H1 (cell line): ENCODE data around the gene HAT1. TPM values are rescaled to one million over a fixed set of nuclear protein-coding genes. Genes with fewer than 3 reads are reported as not detected.

Experiments
- CTCF ChIA-PET: fragments of 300-600 bp; sonication (Branson Sonifier 250); formaldehyde crosslinking; loops from one replicate; lab custom pipeline; 2021; ENCODE audit not compliant: partially characterized antibody; lab: Charles Lee
- POLR2A ChIA-PET: fragments of 300-600 bp; sonication (Branson Sonifier 250); formaldehyde crosslinking; loops from one replicate; lab custom pipeline; 2021; ENCODE audit warnings: inconsistent platforms; ENCODE audit not compliant: partially characterized antibody; lab: Charles Lee
- DNase-seq, 2 experiments: peaks; one replicate each; pipeline versions ENCODE4 v3.0.0 to v3.0.0-alpha.2; 2010 to 2022; ENCODE audit warnings: low spot score in 2 of 2, low read depth in 1 of 2, mixed read lengths in 1 of 2
- FAIRE-seq: peaks from 2 replicates; lab custom pipeline; 2011; peaks lifted over from hg19 to GRCh38; lab: Jason Lieb, UNC
- H2AFZ ChIP-seq: 2 replicates; pipeline ENCODE4 v1.8.1; 2012; ENCODE audit warnings: low read length, inconsistent platforms
- H2AK5ac ChIP-seq: 2 replicates; pipeline ENCODE4 v1.6.1; 2013; ENCODE audit warnings: low read depth, low read length
- H2BK120ac ChIP-seq: replicated peaks from 2 replicates; pipeline ENCODE3; 2013; ENCODE audit warnings: low read depth, low read length, inconsistent platforms
- H2BK12ac ChIP-seq: 2 replicates; pipeline ENCODE4 v1.6.1; 2013; ENCODE audit warnings: low read depth, low read length
- H2BK15ac ChIP-seq: 2 replicates; pipeline ENCODE4 v1.6.1; 2013; ENCODE audit warnings: low read length
- H2BK20ac ChIP-seq: 2 replicates; pipeline ENCODE4 v1.6.1; 2013; ENCODE audit warnings: low read length
- H2BK5ac ChIP-seq: 2 replicates; pipeline ENCODE4 v1.6.1; 2013; ENCODE audit warnings: low read depth, low read length
- H3K14ac ChIP-seq: 2 replicates; pipeline ENCODE4 v1.6.1; 2013; ENCODE audit warnings: inconsistent platforms; ENCODE audit not compliant: insufficient read length
- H3K18ac ChIP-seq: 2 replicates; pipeline ENCODE4 v1.6.1; 2013; ENCODE audit warnings: low read length; ENCODE audit errors: extremely low read depth
- H3K23ac ChIP-seq: 2 replicates; pipeline ENCODE4 v1.6.1; 2013; ENCODE audit warnings: inconsistent platforms; ENCODE audit not compliant: insufficient read length
- H3K23me2 ChIP-seq: 2 replicates; pipeline ENCODE4 v1.6.1; 2013; ENCODE audit warnings: low read depth, low read length
- H3K27ac ChIP-seq: 2 replicates; pipeline ENCODE4 v1.6.1; 2011; ENCODE audit warnings: low read depth, low read length, inconsistent platforms
- H3K27me3 ChIP-seq, 4 experiments: replicated peaks in 1 of 4; 1 replicate in 1 of 4; 2 replicates in 3 of 4; pipeline versions ENCODE4 v1.6.1 to v1.8.1; 2011 to 2013; ENCODE audit warnings: low read length in 3 of 4, mild to moderate bottlenecking in 3 of 4, inconsistent platforms in 2 of 4, mixed read lengths in 2 of 4, moderate library complexity in 1 of 4; ENCODE audit not compliant: control insufficient read depth in 3 of 4, insufficient read depth in 3 of 4; ENCODE audit errors: extremely low read depth in 1 of 4
- H3K36me3 ChIP-seq, 4 experiments: 2 replicates each; pipeline versions ENCODE4 v1.6.1 to v1.8.1; 2011 to 2013; ENCODE audit warnings: mild to moderate bottlenecking in 4 of 4, low read length in 3 of 4, moderate library complexity in 2 of 4, control low read depth in 1 of 4, inconsistent platforms in 1 of 4; ENCODE audit not compliant: insufficient read depth in 4 of 4, control insufficient read depth in 2 of 4
- H3K4ac ChIP-seq: replicated peaks from 2 replicates; pipeline ENCODE3; 2013; ENCODE audit warnings: low read length, low read depth, mixed read lengths, inconsistent platforms; ENCODE audit not compliant: insufficient read length
- H3K4me1 ChIP-seq, 4 experiments: replicated peaks in 1 of 4; 1 replicate in 1 of 4; 2 replicates in 3 of 4; pipeline versions ENCODE4 v1.6.1 to v1.8.1; 2011 to 2013; ENCODE audit warnings: low read length in 3 of 4, inconsistent platforms in 2 of 4, mixed read lengths in 1 of 4; ENCODE audit not compliant: insufficient read depth in 4 of 4, control insufficient read depth in 3 of 4
- H3K4me2 ChIP-seq, 2 experiments: 2 replicates each; pipeline versions ENCODE4 v1.6.1 to v1.8.1; 2011 to 2013; ENCODE audit warnings: low read depth in 2 of 2, low read length in 2 of 2, control low read depth in 1 of 2, inconsistent platforms in 1 of 2, mild to moderate bottlenecking in 1 of 2; ENCODE audit not compliant: insufficient read depth in 1 of 2
- H3K4me3 ChIP-seq, 4 experiments: fragments of 200-600, 300-600 bp in 1 of 4; sonication (generic), shearing (Covaris generic), sonication (Bioruptor Twin) in 1 of 4; 2 replicates each; pipeline versions ENCODE4 v1.5.1 to v1.8.1; 2011 to 2016; ENCODE audit warnings: low read length in 4 of 4, low read depth in 3 of 4, control low read depth in 2 of 4, inconsistent platforms in 2 of 4, mild to moderate bottlenecking in 2 of 4, mixed read lengths in 1 of 4, moderate library complexity in 1 of 4; ENCODE audit not compliant: insufficient read depth in 2 of 4; ENCODE audit errors: extremely low read depth in 1 of 4
- H3K56ac ChIP-seq: replicated peaks from 2 replicates; pipeline ENCODE3; 2013; ENCODE audit warnings: low read depth, mild to moderate bottlenecking, mixed read lengths, low read length, inconsistent platforms; ENCODE audit not compliant: insufficient read length
- H3K79me1 ChIP-seq: 2 replicates; pipeline ENCODE4 v1.6.1; 2013; ENCODE audit warnings: low read depth, low read length, control low read depth
- H3K79me2 ChIP-seq, 2 experiments: 2 replicates each; pipeline versions ENCODE4 v1.6.1 to v1.8.1; 2012 to 2013; ENCODE audit warnings: low read length in 2 of 2, mild to moderate bottlenecking in 2 of 2, inconsistent platforms in 1 of 2; ENCODE audit not compliant: insufficient read depth in 2 of 2, control insufficient read depth in 1 of 2
- H3K9ac ChIP-seq, 4 experiments: replicated peaks in 1 of 4; 1 replicate in 1 of 4; 2 replicates in 3 of 4; pipeline versions ENCODE4 v1.6.1 to v1.8.1; 2011 to 2013; ENCODE audit warnings: low read depth in 3 of 4, low read length in 3 of 4, control low read depth in 2 of 4, mild to moderate bottlenecking in 2 of 4, moderate library complexity in 2 of 4, inconsistent platforms in 1 of 4; ENCODE audit errors: extremely low read depth in 1 of 4
- H3K9me3 ChIP-seq, 2 experiments: 2 replicates each; pipeline versions ENCODE4 v1.6.1 to v1.8.1; 2012 to 2013; ENCODE audit warnings: mild to moderate bottlenecking in 2 of 2, moderate library complexity in 2 of 2, control low read depth in 1 of 2, inconsistent platforms in 1 of 2, low read depth in 1 of 2, low read length in 1 of 2, mixed read lengths in 1 of 2; ENCODE audit not compliant: insufficient read depth in 2 of 2
- H4K20me1 ChIP-seq, 2 experiments: replicated peaks in 1 of 2; 2 replicates each; pipeline versions ENCODE3 to v1.8.1; 2011 to 2013; ENCODE audit warnings: inconsistent platforms in 2 of 2, low read length in 2 of 2, mild to moderate bottlenecking in 1 of 2; ENCODE audit not compliant: insufficient read depth in 2 of 2, control insufficient read depth in 1 of 2
- H4K5ac ChIP-seq: 2 replicates; pipeline ENCODE4 v1.6.1; 2013; ENCODE audit warnings: low read length, low read depth, mixed read lengths, inconsistent platforms; ENCODE audit not compliant: insufficient read length
- H4K8ac ChIP-seq: 2 replicates; pipeline ENCODE4 v1.8.0; 2013; ENCODE audit warnings: mild to moderate bottlenecking, moderate library complexity, low read length, inconsistent platforms; ENCODE audit not compliant: insufficient read depth; ENCODE audit errors: extremely low read depth
- H4K91ac ChIP-seq: replicated peaks from 2 replicates; pipeline ENCODE3; 2013; ENCODE audit warnings: low read length, mixed read lengths, inconsistent platforms; ENCODE audit not compliant: insufficient read length
- CHD1 ChIP-seq: IDR thresholded peaks from 2 replicates; pipeline ENCODE4 v1.6.1; 2012; ENCODE audit warnings: low read depth, low read length, improper control_type of control experiment
- CHD2 ChIP-seq: IDR thresholded peaks from 2 replicates; pipeline ENCODE4 v1.6.1; 2012; ENCODE audit warnings: low read length, improper control_type of control experiment
- CREB1 ChIP-seq: IDR thresholded peaks from 2 replicates; pipeline ENCODE4 v1.6.1; 2012; ENCODE audit warnings: inconsistent platforms
- EZH2 ChIP-seq: fragments of 200-600 bp; sonication (generic); IDR thresholded peaks from 2 replicates; pipeline ENCODE4 v1.7.1; 2012; ENCODE audit warnings: low read depth, mild to moderate bottlenecking, moderate library complexity, low read length, inconsistent platforms; ENCODE audit not compliant: severe bottlenecking
- GABPA ChIP-seq: IDR thresholded peaks from 2 replicates; pipeline ENCODE4 v1.6.1; 2011; ENCODE audit warnings: mild to moderate bottlenecking, low read length, moderate library complexity, borderline replicate concordance; ENCODE audit not compliant: insufficient read depth
- JUN ChIP-seq: IDR thresholded peaks from 2 replicates; pipeline ENCODE4 v1.6.1; 2011; ENCODE audit warnings: low read depth, mild to moderate bottlenecking, improper control_type of control experiment, low read length
- JUND ChIP-seq: IDR thresholded peaks from 2 replicates; pipeline ENCODE4 v1.6.1; 2011; ENCODE audit warnings: mild to moderate bottlenecking, improper control_type of control experiment, low read length
- KDM5A ChIP-seq: fragments of 200-600 bp; IDR thresholded peaks from 2 replicates; pipeline ENCODE4 v1.7.1; 2012; ENCODE audit warnings: mild to moderate bottlenecking, low read length, inconsistent platforms, mixed read lengths
- MAFK ChIP-seq: IDR thresholded peaks from 2 replicates; pipeline ENCODE4 v1.6.1; 2012; ENCODE audit warnings: low read depth, mild to moderate bottlenecking, improper control_type of control experiment, low read length
- NANOG ChIP-seq: IDR thresholded peaks from 2 replicates; pipeline ENCODE4 v1.6.1; 2011; ENCODE audit warnings: low read length, low read depth, mild to moderate bottlenecking, inconsistent platforms; ENCODE audit not compliant: insufficient read depth, poor library complexity, severe bottlenecking
- POLR2A ChIP-seq, 2 experiments: IDR thresholded peaks; 1 replicate in 1 of 2; 2 replicates in 1 of 2; pipeline ENCODE4 v1.6.1; 2011; ENCODE audit warnings: low read depth in 2 of 2, low read length in 2 of 2, mild to moderate bottlenecking in 2 of 2; ENCODE audit errors: control extremely low read depth in 1 of 2
- RNF2 ChIP-seq: fragments of 200-900, 300-1000 bp; sonication (generic); IDR thresholded peaks from 2 replicates; pipeline ENCODE4 v1.7.1; 2016; ENCODE audit warnings: borderline replicate concordance, low read depth, mild to moderate bottlenecking, antibody characterized with exemption, low read length; ENCODE audit not compliant: poor library complexity, severe bottlenecking; ENCODE audit errors: missing control alignments
- RXRA ChIP-seq: IDR thresholded peaks from 2 replicates; pipeline ENCODE4 v1.6.1; 2011; ENCODE audit warnings: low read depth, mild to moderate bottlenecking, low read length, moderate library complexity; ENCODE audit not compliant: insufficient read depth
- SP4 ChIP-seq: IDR thresholded peaks from 2 replicates; pipeline ENCODE4 v1.6.1; 2012; ENCODE audit warnings: low read length, inconsistent platforms
- WGBS, 2 experiments: shearing (Covaris generic) in 1 of 2; methylation state at CpG; one replicate each; pipeline versions ENCODE4 v1.1.6 to v1.1.7; 2013 to 2015; ENCODE audit warnings: low lambda C conversion rate in 2 of 2, mixed read lengths in 2 of 2, inconsistent platforms in 1 of 2, low coverage in 1 of 2, missing lambda C conversion rate in 1 of 2; ENCODE audit not compliant: insufficient replicate concordance in 2 of 2, insufficient coverage in 1 of 2, insufficient read length in 1 of 2; ENCODE audit errors: extremely low coverage in 1 of 2, missing lambda C conversion rate in 1 of 2; 5-methylcytosine and 5-hydroxymethylcytosine counted together
- polyA plus RNA-seq, 7 experiments: library from polyadenylated mRNA; depleted of rRNA in 3 of 7; stranded (reverse) in 5 of 7; unstranded in 2 of 7; fragments of >200 nt in 5 of 7; fragments of 200-250 nt in 2 of 7; gene quantifications; 1 replicate in 5 of 7; 2 replicates in 1 of 7; 4 replicates in 1 of 7; pipeline versions ENCODE4 v1.2.1 to v1.2.3, GENCODE V29; 2011 to 2013; ENCODE audit warnings: missing spikeins in 2 of 7, mixed read lengths in 2 of 7
- total RNA-seq: library from RNA; stranded (reverse); fragmentation: NEBNext Ultra II Directional; extraction: Animal tissue kit (Norgen Biotek cat#: 25700); gene quantifications from 2 replicates; pipeline ENCODE4 v1.2.1, GENCODE V29; 2021

HAT1 gene
- total and polyA plus RNA-seq, 2 of the 8 experiments (the other 6 are each of a cell fraction or from before 2014, with no cell fraction given): 44.6 to 74.2 TPM

DNA sequence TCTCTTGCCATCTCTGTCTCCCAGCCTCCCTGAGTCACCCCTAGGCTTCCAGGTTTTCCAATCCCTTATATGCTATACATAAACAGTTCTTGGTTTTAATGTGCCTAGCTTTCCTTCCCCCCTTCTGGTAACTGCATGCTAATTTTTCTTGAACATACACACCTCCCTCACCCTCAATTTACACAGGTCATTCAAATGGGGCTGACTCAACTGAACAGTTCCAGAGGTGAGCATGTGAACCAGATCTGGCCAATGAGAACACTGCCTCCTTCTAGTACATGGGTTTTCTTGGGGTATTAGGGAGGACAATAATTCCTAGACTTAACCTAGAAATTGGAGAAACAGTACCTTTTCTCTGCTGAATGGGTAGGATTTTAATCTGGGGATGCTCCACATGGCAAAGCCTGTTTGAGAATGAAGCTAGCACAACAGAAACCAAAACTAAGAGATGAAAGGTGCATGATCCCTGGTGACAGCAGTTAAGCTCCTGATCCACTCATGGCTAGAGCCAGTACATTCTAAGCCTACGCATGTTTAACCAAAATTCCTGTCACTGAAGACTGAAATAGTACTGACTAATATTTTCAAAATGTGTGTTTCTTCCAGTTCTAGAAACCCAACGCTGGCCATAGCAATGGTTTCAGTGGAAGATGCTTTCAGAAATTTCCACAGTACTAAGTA, 40.0 kb upstream of the HAT1 start:
- Histone ChIP-seq H2BK20ac (no peak overlapping the region), H3K23me2 (no peaks in the 10 kb centered on the region), H4K5ac (no peak overlapping the region), H3K4me2 (no peak overlapping the region), H3K79me1 (no peaks in the 10 kb centered on the region), H3K36me3 (no peaks in the 10 kb centered on the region), H3K4ac (no peak overlapping the region), H3K18ac (no peak overlapping the region), H2BK120ac (no peak overlapping the region), H4K91ac (no peak overlapping the region), H2BK5ac (no peak overlapping the region), H3K4me3 (no peak overlapping the region), H2AFZ (no peak overlapping the region), H3K27ac (no peak overlapping the region), H3K9ac (no peak overlapping the region), H2BK12ac (no peak overlapping the region), H2AK5ac (no peak overlapping the region), H3K4me1 (no peaks in the 10 kb centered on the region), H3K14ac (no peak overlapping the region), H4K8ac (no peak overlapping the region), H3K9me3 (no peaks in the 10 kb centered on the region), H4K20me1 (no peaks in the 10 kb centered on the region), H2BK15ac (no peak overlapping the region), H3K27me3 (no peaks in the 10 kb centered on the region), H3K79me2 (no peaks in the 10 kb centered on the region), H3K56ac (no peak overlapping the region), H3K23ac (no peak overlapping the region)
- ChIA-PET POLR2A (interaction anchor here (4.8 kb wide), 1 partner anchor 11 kb away, joined by 23 read pairs; the partner anchor contains the start of gene SLC25A12), CTCF (interaction anchor here (1.2 to 2.6 kb wide), 3 partner anchors 8 to 14 kb away, joined by 3 to 12 read pairs (median 5); no protein-coding TSS in a partner anchor)
- FAIRE-seq: no peak
- 95% methylated on average over 2 of the region's 2 CpGs; no CpG with 5 or more reads in 1 of the 2 experiments for WGBS, 2 experiments
- no peak for DNase-seq
- TF ChIP-seq POLR2A (IDR thresholded peaks at IDR 0.05; ENCODE audit: control extremely low read depth in 1 of 2, low read depth in 2 of 2, low read length in 2 of 2): no peak
- no peak for TF ChIP-seq KDM5A
- no peak for TF ChIP-seq CHD2
- no peak for TF ChIP-seq RNF2
- no peak for TF ChIP-seq RXRA
- no peak for TF ChIP-seq SP4
- TF ChIP-seq CHD1: no peak
- no peak for TF ChIP-seq GABPA
- no peak for TF ChIP-seq JUND
- no peak for TF ChIP-seq JUN
- TF ChIP-seq NANOG: no peak
- TF ChIP-seq EZH2: no peak
- no peak for TF ChIP-seq CREB1
- no peak for TF ChIP-seq MAFK
